Stimulated activated CD4-positive, alpha-beta T cell treated with anti-CD3 and anti-CD28 coated beads, TNF-alpha, amount 100 ng/mL, for 4 hours (primary cell): ENCODE results near the gene ARMH4.

ENCODE experiments used
- DNase-seq, 3 experiments: peaks; one replicate each; pipeline ENCODE4 v3.0.0-alpha.2; 2020; ENCODE audit warnings: low read depth in 3 of 3

The ARMH4 gene

DNA sequence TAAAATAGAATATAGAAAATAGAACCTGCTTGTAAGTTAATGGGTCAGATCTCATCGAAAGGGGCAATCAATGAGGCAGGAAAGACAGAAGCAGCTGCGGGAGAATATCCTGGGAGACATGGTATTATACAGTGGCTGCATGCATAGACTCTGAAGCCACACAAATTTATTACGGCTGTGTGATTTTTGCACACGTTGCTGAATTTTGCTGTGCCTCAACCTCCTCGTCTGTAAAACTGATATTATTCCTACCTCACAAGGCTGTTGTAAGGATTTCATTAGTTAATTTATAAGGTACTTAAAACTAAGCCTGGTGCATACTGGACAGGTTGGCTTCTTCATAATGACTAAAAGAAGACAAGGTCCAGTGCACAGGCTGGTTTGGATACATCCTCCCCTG is 52.3 kb downstream of the ARMH4 start:
- no peak for DNase-seq

DNA sequence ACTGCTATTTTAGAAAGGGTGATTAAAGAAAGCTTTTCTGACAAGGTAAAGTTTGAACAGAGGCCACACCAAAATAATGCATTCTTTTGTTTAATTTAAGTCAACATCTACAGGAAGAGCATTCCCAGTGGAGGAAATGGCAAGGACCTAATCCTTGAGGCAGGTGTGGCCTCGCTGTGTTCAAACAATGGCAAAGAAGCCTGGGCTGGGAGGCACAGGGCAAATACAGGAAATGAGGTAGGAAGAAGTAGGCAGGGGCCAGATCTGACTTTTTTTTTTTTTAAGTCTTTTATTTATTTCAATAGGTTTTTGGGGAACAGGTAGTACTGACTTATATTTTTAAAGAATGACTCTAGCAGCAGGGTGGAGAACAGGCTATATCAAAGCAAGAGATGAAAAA is 53.5 kb downstream of the ARMH4 start:
- DNase-seq, result no peak

- no peak for DNase-seq
Observed at GRCh38 chr14:58096731-58097130, 55.3 kb downstream of the ARMH4 start.

- DNase-seq, result no peak
Observed at GRCh38 chr14:58091883-58092630, 60.0 kb downstream of the ARMH4 start.

DNA sequence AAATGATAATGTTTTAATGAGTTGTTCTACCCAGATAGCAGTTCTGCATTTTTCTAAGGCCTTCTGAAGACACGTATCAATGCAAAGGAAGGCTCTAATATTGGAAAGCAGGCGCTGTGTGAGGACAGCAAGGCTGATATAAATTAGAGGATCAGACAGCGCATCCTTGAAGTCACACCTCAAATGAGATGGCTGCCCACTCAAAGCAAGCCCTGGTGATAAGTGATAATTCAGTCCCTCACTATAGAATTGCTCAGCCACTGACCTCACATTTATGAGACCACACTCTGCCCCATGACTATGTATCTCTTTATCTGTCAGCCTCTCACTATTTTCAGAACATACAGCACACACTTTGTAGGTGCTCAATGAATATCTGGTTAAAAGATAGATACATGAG is 62.4 kb downstream of the ARMH4 start:
- no peak for DNase-seq

DNA sequence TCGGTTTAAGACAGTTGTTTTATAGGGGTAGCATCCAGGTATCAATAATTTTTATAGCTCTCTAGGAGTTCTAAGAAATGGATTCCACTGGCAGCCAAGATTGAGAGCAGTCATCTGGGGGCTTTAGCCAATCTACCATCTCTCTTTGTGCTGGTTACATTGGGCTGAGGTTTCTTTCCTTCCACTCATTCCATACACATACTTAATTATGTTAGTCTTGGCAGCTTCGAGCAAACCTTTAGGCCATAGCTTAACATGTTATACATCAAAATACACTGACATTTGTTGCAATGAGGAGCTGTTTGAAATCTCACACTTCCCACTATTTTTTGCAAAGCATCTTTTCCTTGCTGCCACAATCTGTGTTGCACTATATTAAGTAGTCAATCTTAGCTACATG is 63.1 kb downstream of the ARMH4 start:
- DNase-seq, result no peak

DNA sequence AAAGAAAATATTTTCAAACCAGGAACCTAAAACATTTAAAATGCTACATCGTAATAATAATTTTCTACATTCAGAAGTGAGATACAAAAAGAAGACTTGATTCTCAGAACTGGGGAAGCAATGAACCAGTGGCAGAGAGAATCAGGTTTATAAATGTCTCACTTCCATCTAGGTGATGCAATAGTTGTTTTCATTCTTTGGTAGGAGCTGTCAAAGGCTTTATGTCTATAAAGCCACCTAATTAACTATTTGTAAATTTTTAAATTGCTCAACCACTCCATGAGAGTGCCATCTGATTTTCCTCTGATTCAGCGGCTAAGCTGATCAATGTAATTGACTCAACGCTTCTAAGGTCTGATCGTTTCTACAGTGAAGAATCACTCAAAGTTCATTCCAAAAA is 66.1 kb downstream of the ARMH4 start:
- no peak for DNase-seq

DNA sequence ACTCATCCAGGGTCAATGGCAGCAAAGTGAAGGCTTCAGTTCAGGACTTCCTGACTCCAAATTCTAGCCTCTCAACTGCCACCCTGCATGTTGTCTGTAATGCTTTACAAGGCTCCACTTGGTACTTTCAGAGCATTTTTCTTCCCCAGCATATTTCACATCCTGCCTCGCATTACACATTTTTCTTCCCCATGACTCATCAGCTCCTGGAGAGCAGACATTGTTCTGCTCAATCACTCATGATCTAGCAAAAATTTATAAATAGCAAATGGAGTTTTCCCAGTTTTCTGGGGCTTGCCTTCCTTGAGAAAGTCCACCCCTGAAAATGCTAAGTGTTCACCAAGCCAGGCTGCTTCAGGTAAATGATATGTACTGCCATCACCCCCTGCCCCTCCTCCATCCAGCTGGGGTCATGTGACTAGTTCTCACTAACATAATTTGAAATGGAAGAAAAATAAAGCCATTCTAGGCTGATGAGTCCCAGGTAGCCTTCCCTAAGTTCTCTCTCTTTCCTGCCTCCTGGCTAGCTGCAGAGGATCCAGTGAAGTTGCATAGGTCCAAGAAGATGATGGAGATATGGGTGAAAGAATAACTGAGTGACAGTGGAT is 69.4 kb downstream of the ARMH4 start:
- no peak for DNase-seq

GRCh38 chr14:58082011-58082410 is 70.0 kb downstream of the ARMH4 start:
- no peak for DNase-seq

- no peak for DNase-seq
Observed at GRCh38 chr14:58078471-58078870, 73.5 kb downstream of the ARMH4 start.

DNA sequence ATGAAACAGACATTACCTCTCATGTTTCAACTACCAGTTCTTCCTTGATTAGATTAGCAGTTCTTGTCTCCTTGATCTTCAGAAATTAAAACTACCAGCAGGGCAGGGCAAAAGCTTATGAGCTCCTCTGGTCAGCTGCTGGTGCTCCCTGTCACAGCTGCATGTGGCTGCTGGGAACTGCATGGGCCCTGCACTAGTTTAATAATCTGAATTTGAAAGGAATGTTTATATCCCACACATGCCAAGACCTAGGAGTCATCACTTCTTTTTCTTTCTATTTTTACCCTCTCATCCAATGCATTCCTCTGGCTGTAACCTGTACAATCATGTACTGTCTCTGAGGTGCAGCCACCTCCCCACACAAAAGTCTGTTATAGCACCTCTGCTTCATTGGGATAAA is 73.9 kb downstream of the ARMH4 start:
- no peak for DNase-seq

GRCh38 chr14:58077621-58078020 is 74.4 kb downstream of the ARMH4 start:
- DNase-seq, result no peak

- no peak for DNase-seq
Observed at GRCh38 chr14:58073516-58073915, 78.5 kb downstream of the ARMH4 start.

- DNase-seq, result no peak
Observed at GRCh38 chr14:58072288-58073071, 79.5 kb downstream of the ARMH4 start.

- DNase-seq, result no peak
Observed at GRCh38 chr14:58071341-58071740, 80.7 kb downstream of the ARMH4 start.

GRCh38 chr14:58068306-58068705 is 83.7 kb downstream of the ARMH4 start:
- DNase-seq, result no peak

DNA sequence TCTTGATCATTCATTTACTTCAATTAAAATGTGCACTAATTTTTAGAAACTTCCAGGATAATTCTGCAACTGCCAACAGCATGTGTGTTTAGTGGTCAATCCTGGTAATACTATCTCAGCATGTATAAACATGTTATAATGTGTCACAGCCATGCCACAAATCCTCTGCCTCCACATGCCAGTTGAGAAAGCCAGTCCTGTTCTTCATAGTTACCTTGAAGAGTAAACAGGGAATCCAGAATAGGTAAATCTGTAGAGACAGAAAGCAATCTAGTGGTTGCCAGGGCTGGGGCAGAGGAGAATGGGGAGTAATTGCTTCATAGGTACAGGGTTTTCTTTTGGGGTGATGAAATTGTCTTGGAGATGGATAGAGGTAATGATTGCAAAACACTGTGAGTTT is 85.9 kb downstream of the ARMH4 start:
- no peak for DNase-seq

- DNase-seq, result no peak
Observed at GRCh38 chr14:58061581-58061980, 90.4 kb downstream of the ARMH4 start.

GRCh38 chr14:58060898-58061297 is 91.1 kb downstream of the ARMH4 start:
- DNase-seq, result no peak

DNA sequence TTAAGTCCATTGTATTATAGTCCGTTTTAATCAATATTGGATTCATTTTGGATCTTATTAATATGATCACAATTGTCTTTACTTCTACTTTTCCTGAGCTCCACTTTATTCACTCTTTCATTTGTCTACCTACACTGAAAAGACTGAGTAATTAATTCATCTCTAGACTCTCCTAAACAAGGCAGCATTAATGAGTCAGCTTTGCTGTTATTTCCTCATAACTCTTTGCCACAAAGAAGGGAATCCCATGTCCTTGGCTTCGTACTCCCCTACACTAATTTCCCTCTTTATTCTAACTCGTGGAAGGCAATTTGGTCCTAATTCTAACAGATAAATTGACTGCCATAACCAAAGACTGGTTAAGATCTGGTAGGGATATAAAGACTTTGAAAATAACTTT is 91.9 kb downstream of the ARMH4 start:
- DNase-seq, result no peak

GRCh38 chr14:58059126-58059525 is 92.9 kb downstream of the ARMH4 start:
- no peak for DNase-seq

DNA sequence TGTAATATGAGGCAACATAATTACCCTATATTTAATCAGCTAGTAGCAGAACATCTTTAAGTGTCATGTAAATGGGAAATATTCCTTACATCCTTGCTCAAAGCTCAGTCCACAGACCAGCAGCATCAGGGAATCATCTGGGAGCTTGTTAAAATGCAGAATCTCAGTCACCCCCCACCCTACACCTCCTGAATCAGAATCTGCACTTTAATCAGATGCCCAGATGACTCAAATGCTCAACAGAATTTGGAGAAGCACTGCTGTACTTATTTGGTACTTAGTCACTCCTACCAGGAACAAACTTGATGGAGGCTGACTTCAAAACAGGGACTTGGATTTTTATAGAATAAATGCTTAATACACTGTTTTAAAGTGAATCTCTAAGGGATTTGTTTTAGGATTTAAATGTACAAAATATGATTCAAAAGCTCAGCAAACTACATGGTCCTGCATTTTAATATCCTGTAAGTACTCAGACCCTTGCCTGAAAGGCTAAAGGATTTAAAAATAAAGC is 96.5 kb downstream of the ARMH4 start:
- DNase-seq, result no peak

- DNase-seq, result no peak
Observed at GRCh38 chr14:58054100-58054499, 97.9 kb downstream of the ARMH4 start.
